Measurements from ENCODE around the gene PAWR. TPM values are rescaled to one million over a fixed set of nuclear protein-coding genes. Genes with fewer than 3 reads are reported as not detected.

PAWR gene
- total and polyA plus RNA-seq, 10 of the 15 experiments (the other 5 are each of a cell fraction or from before 2014, with no cell fraction given): 8.1 to 70.6 (median 24.2) TPM

- TF ChIP-seq YBX1 (IDR thresholded peaks at IDR 0.05) (no peak), GATAD2B (conservative IDR thresholded peaks at IDR 0.05; ENCODE audit: low read depth) (no peak), BCL11A (IDR thresholded peaks at IDR 0.05; ENCODE audit: low read depth, low read length) (no peak), HDAC6 (IDR thresholded peaks at IDR 0.05; ENCODE audit: unreplicated experiment) (no peak), RAD21 (IDR thresholded peaks at IDR 0.05; ENCODE audit: insufficient read depth, low read depth, low read length) (no peak), MAX (IDR thresholded peaks at IDR 0.05; ENCODE audit: low read depth, low read length) (no peak), RELB (IDR thresholded peaks at IDR 0.05; ENCODE audit: low read depth) (no peak), JUND (IDR thresholded peaks at IDR 0.05; ENCODE audit: low read depth, low read length) (no peak), ASH2L (IDR thresholded peaks at IDR 0.05; ENCODE audit: borderline replicate concordance, low read depth) (no peak), STAT1 (conservative IDR thresholded peaks at IDR 0.05) (no peak), SIN3A (IDR thresholded peaks at IDR 0.05; ENCODE audit: low read depth, low read length) (no peak), ETV6 (conservative IDR thresholded peaks at IDR 0.05 in 1 of 2, IDR thresholded peaks at IDR 0.05 in 1 of 2; ENCODE audit: borderline replicate concordance in 1 of 2, low read depth in 1 of 2) (no peak), REST (IDR thresholded peaks at IDR 0.05; ENCODE audit: low read depth, low read length) (no peak)
- in situ Hi-C loops (cut with MboI): no loop called here
- Histone ChIP-seq H2AFZ (ENCODE audit: control insufficient read depth, low read depth, low read length) (no peak overlapping the region), H3K4me2 (ENCODE audit: control insufficient read depth, insufficient read depth) (no peak overlapping the region), H3K27me3 (replicated peaks in 1 of 2; ENCODE audit: control insufficient read depth in 2 of 2, insufficient read depth in 2 of 2, low read length in 1 of 2) (no peaks in the 10 kb centered on the region), H3K27ac (ENCODE audit: control insufficient read depth, insufficient read depth) (no peak overlapping the region), H3K36me3 (ENCODE audit: control insufficient read depth in 2 of 2, insufficient read depth in 2 of 2, low read length in 1 of 2) (no peaks in the 10 kb centered on the region; a peak in 1 of 4 replicates), H3K79me2 (ENCODE audit: control insufficient read depth, insufficient read depth, low read length) (no peaks in the 10 kb centered on the region), H3K9ac (ENCODE audit: control insufficient read depth, insufficient read depth, low read length) (no peak overlapping the region), H4K20me1 (ENCODE audit: control insufficient read depth, insufficient read depth) (no peaks in the 10 kb centered on the region), H3K4me3 (no peak overlapping the region), H3K4me1 (ENCODE audit: control insufficient read depth, insufficient read depth, low read length) (no peaks in the 10 kb centered on the region), H3K9me3 (replicated peaks; ENCODE audit: control insufficient read depth, insufficient read depth, low read length) (peaks cover 2% of the 10 kb centered on the region; the same call in 1 of the 3 replicates)
- WGBS (ENCODE audit: insufficient coverage, insufficient replicate concordance, low lambda C conversion rate, missing lambda C conversion rate): 94% methylated on average over 30 of the region's 35 CpGs
- ChIA-PET RAD21 (ENCODE audit: unreplicated experiment) (interaction anchor here (0.6 kb wide), 1 partner anchor 183 kb away, joined by 3 read pairs; no protein-coding TSS in a partner anchor), POLR2A (interaction anchor here (0.6 kb wide), 1 partner anchor 35 kb away, joined by 4 read pairs; no protein-coding TSS in a partner anchor), SMC1A (ENCODE audit: uncharacterized antibody, unreplicated experiment) (interaction anchor here (1.0 kb wide), 1 partner anchor 20 kb away, joined by 3 read pairs; no protein-coding TSS in a partner anchor), CTCF (interaction anchor here (1.1 to 1.4 kb wide), 2 partner anchors 126 to 128 kb away, joined by 3 read pairs; no protein-coding TSS in a partner anchor)
- FAIRE-seq (no peak), DNase-seq (ENCODE audit: low read depth, low spot score) (no peak), ATAC-seq (no peak)
- intact Hi-C loops (cut with micrococcal nuclease; ENCODE audit: unreplicated experiment): no loop called here
- no TSS peak for BruUV-seq (replicated peaks)
These were observed 129.2 kb downstream of the PAWR start for GRCh38 chr12:79561401-79562132.
